ENCODE data around the gene VMAC.
"Not testable (repeated sequence)": the region's sequence is repeated elsewhere in the genome, so short reads cannot be mapped to it uniquely, and the experiment has no call there.

The VMAC gene

GRCh38 chr19:5904352-5905113, at the start of gene VMAC:
VMAC (plus strand) TSS chr19:5904872; CDS start chr19:5904891, 19 bp downstream.
- H3K27me3 ChIP-seq (ENCODE audit: control insufficient read depth, insufficient read depth, low read length), result no peaks in the 10 kb centered on the region
- no peaks in the 10 kb centered on the region for H3K4me1 ChIP-seq (ENCODE audit: control insufficient read depth, insufficient read depth, low read length)
- peak within 1 kb of the TSS; percentile 81 for H3K9ac ChIP-seq (ENCODE audit: low read depth, low read length)
- H3K9me3 ChIP-seq (ENCODE audit: control insufficient read depth, insufficient read depth, low read length), result no peaks in the 10 kb centered on the region
- H3K36me3 ChIP-seq (ENCODE audit: control insufficient read depth, insufficient read depth, low read length), result peaks cover 7% of the 10 kb centered on the region
- H3K4me3 ChIP-seq (ENCODE audit: low read depth, low read length), result peak within 1 kb of the TSS; percentile 98

- H3K27me3 ChIP-seq (ENCODE audit: control insufficient read depth, insufficient read depth, low read length); H3K4me1 ChIP-seq (ENCODE audit: control insufficient read depth, insufficient read depth, low read length); H3K9ac ChIP-seq (ENCODE audit: low read depth, low read length); H3K9me3 ChIP-seq (ENCODE audit: control insufficient read depth, insufficient read depth, low read length); H3K4me3 ChIP-seq (ENCODE audit: low read depth, low read length); H3K36me3 ChIP-seq (ENCODE audit: control insufficient read depth, insufficient read depth, low read length): not testable (repeated sequence)
Measured at GRCh38 chr19:5855151-5855550, 49.5 kb upstream of the VMAC start.

- Histone ChIP-seq H3K27me3 (ENCODE audit: control insufficient read depth, insufficient read depth, low read length) (no peaks in the 10 kb centered on the region), H3K9ac (ENCODE audit: low read depth, low read length) (no peak overlapping the region), H3K4me1 (ENCODE audit: control insufficient read depth, insufficient read depth, low read length) (no peaks in the 10 kb centered on the region), H3K4me3 (ENCODE audit: low read depth, low read length) (no peak overlapping the region), H3K36me3 (ENCODE audit: control insufficient read depth, insufficient read depth, low read length) (no peaks in the 10 kb centered on the region), H3K9me3 (ENCODE audit: control insufficient read depth, insufficient read depth, low read length) (no peaks in the 10 kb centered on the region)
Measured at GRCh38 chr19:5857203-5858081, 47.2 kb upstream of the VMAC start.

- no peaks in the 10 kb centered on the region for H3K4me1 ChIP-seq (ENCODE audit: control insufficient read depth, insufficient read depth, low read length)
- no peak overlapping the region for H3K9ac ChIP-seq (ENCODE audit: low read depth, low read length)
- H3K36me3 ChIP-seq (ENCODE audit: control insufficient read depth, insufficient read depth, low read length), result peaks cover 2% of the 10 kb centered on the region
- no peaks in the 10 kb centered on the region for H3K27me3 ChIP-seq (ENCODE audit: control insufficient read depth, insufficient read depth, low read length)
- no peak overlapping the region for H3K4me3 ChIP-seq (ENCODE audit: low read depth, low read length)
- H3K9me3 ChIP-seq (ENCODE audit: control insufficient read depth, insufficient read depth, low read length), result no peaks in the 10 kb centered on the region
Measured at GRCh38 chr19:5863030-5863665, 41.5 kb upstream of the VMAC start.

GRCh38 chr19:5864013-5864720, 40.5 kb upstream of the VMAC start:
- Histone ChIP-seq H3K36me3 (ENCODE audit: control insufficient read depth, insufficient read depth, low read length) (peaks cover 2% of the 10 kb centered on the region), H3K4me3 (ENCODE audit: low read depth, low read length) (no peak overlapping the region), H3K27me3 (ENCODE audit: control insufficient read depth, insufficient read depth, low read length) (no peaks in the 10 kb centered on the region), H3K4me1 (ENCODE audit: control insufficient read depth, insufficient read depth, low read length) (no peaks in the 10 kb centered on the region), H3K9me3 (ENCODE audit: control insufficient read depth, insufficient read depth, low read length) (no peaks in the 10 kb centered on the region), H3K9ac (ENCODE audit: low read depth, low read length) (no peak overlapping the region)

- Histone ChIP-seq H3K9ac (ENCODE audit: low read depth, low read length) (no peak overlapping the region), H3K4me3 (ENCODE audit: low read depth, low read length) (no peak overlapping the region), H3K27me3 (ENCODE audit: control insufficient read depth, insufficient read depth, low read length) (no peaks in the 10 kb centered on the region), H3K36me3 (ENCODE audit: control insufficient read depth, insufficient read depth, low read length) (peaks cover 2% of the 10 kb centered on the region), H3K9me3 (ENCODE audit: control insufficient read depth, insufficient read depth, low read length) (no peaks in the 10 kb centered on the region), H3K4me1 (ENCODE audit: control insufficient read depth, insufficient read depth, low read length) (no peaks in the 10 kb centered on the region)
Measured at GRCh38 chr19:5864725-5865486, 39.8 kb upstream of the VMAC start.

- no peak overlapping the region for H3K9ac ChIP-seq (ENCODE audit: low read depth, low read length)
- no peaks in the 10 kb centered on the region for H3K27me3 ChIP-seq (ENCODE audit: control insufficient read depth, insufficient read depth, low read length)
- no peaks in the 10 kb centered on the region for H3K4me1 ChIP-seq (ENCODE audit: control insufficient read depth, insufficient read depth, low read length)
- no peak overlapping the region for H3K4me3 ChIP-seq (ENCODE audit: low read depth, low read length)
- H3K9me3 ChIP-seq (ENCODE audit: control insufficient read depth, insufficient read depth, low read length), result no peaks in the 10 kb centered on the region
- H3K36me3 ChIP-seq (ENCODE audit: control insufficient read depth, insufficient read depth, low read length), result peaks cover 2% of the 10 kb centered on the region
Measured at GRCh38 chr19:5865772-5866171, 38.9 kb upstream of the VMAC start.

GRCh38 chr19:5867201-5868136, 37.2 kb upstream of the VMAC start:
- Histone ChIP-seq H3K4me1 (ENCODE audit: control insufficient read depth, insufficient read depth, low read length) (no peaks in the 10 kb centered on the region), H3K27me3 (ENCODE audit: control insufficient read depth, insufficient read depth, low read length) (no peaks in the 10 kb centered on the region), H3K36me3 (ENCODE audit: control insufficient read depth, insufficient read depth, low read length) (peaks cover 2% of the 10 kb centered on the region), H3K9me3 (ENCODE audit: control insufficient read depth, insufficient read depth, low read length) (no peaks in the 10 kb centered on the region), H3K9ac (ENCODE audit: low read depth, low read length) (no peak overlapping the region), H3K4me3 (ENCODE audit: low read depth, low read length) (no peak overlapping the region)

GRCh38 chr19:5870986-5871394, 33.7 kb upstream of the VMAC start:
- Histone ChIP-seq H3K4me1 (ENCODE audit: control insufficient read depth, insufficient read depth, low read length) (no peaks in the 10 kb centered on the region), H3K9ac (ENCODE audit: low read depth, low read length) (no peak overlapping the region), H3K9me3 (ENCODE audit: control insufficient read depth, insufficient read depth, low read length) (no peaks in the 10 kb centered on the region), H3K4me3 (ENCODE audit: low read depth, low read length) (no peak overlapping the region), H3K27me3 (ENCODE audit: control insufficient read depth, insufficient read depth, low read length) (no peaks in the 10 kb centered on the region), H3K36me3 (ENCODE audit: control insufficient read depth, insufficient read depth, low read length) (no peaks in the 10 kb centered on the region)

- H3K9me3 ChIP-seq (ENCODE audit: control insufficient read depth, insufficient read depth, low read length), result no peaks in the 10 kb centered on the region
- no peak overlapping the region for H3K9ac ChIP-seq (ENCODE audit: low read depth, low read length)
- H3K4me3 ChIP-seq (ENCODE audit: low read depth, low read length), result no peak overlapping the region
- no peaks in the 10 kb centered on the region for H3K36me3 ChIP-seq (ENCODE audit: control insufficient read depth, insufficient read depth, low read length)
- no peaks in the 10 kb centered on the region for H3K4me1 ChIP-seq (ENCODE audit: control insufficient read depth, insufficient read depth, low read length)
- no peaks in the 10 kb centered on the region for H3K27me3 ChIP-seq (ENCODE audit: control insufficient read depth, insufficient read depth, low read length)
Measured at GRCh38 chr19:5873617-5874199, 31.0 kb upstream of the VMAC start.

Data from iPS-15b (cell line).